ENCODE data around the gene TOP2B. TPM values are rescaled to one million over a fixed set of nuclear protein-coding genes. Genes with fewer than 3 reads are reported as not detected.

The TOP2B gene
- total RNA-seq, 1 experiment from 2014 or later = 106 TPM

DNA sequence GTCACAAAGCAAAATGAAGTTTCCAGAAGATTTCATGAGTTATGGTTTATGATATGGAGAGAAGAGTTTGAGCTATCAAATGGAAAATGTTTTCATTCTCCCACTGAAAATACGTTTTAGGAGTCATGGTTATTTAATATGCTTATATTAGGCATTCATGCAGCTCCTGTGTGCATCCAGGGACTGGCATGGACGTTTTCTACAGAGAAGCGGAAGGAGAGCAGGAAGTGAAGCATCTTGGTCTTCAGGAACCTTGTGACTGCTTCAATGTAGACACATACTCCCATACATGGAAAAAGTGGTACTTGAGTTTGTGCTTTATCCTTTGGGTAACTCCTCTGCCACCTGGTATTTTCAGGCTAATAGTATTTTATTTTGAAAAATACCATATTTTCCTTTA lies 43.3 kb upstream of the TOP2B start:
- TF ChIP-seq EZH2 (IDR thresholded peaks at IDR 0.05; ENCODE audit: low read depth) = no peak
- TF ChIP-seq, protein P1, sequence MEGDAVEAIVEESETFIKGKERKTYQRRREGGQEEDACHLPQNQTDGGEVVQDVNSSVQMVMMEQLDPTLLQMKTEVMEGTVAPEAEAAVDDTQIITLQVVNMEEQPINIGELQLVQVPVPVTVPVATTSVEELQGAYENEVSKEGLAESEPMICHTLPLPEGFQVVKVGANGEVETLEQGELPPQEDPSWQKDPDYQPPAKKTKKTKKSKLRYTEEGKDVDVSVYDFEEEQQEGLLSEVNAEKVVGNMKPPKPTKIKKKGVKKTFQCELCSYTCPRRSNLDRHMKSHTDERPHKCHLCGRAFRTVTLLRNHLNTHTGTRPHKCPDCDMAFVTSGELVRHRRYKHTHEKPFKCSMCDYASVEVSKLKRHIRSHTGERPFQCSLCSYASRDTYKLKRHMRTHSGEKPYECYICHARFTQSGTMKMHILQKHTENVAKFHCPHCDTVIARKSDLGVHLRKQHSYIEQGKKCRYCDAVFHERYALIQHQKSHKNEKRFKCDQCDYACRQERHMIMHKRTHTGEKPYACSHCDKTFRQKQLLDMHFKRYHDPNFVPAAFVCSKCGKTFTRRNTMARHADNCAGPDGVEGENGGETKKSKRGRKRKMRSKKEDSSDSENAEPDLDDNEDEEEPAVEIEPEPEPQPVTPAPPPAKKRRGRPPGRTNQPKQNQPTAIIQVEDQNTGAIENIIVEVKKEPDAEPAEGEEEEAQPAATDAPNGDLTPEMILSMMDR (conservative IDR thresholded peaks at IDR 0.05) = no peak
- H3K4me2 ChIP-seq = no peak overlapping the region
- H2AFZ ChIP-seq = no peak overlapping the region
- no peaks in the 10 kb centered on the region for H3K27me3 ChIP-seq (ENCODE audit: insufficient read depth, low read depth)
- DNase-seq = no peak
- H3K4me1 ChIP-seq (replicated peaks; ENCODE audit: insufficient read depth) = no peaks in the 10 kb centered on the region
- no peaks in the 10 kb centered on the region for H4K20me1 ChIP-seq (ENCODE audit: insufficient read depth)
- CTCF ChIA-PET = no interaction called here
- H3K4me3 ChIP-seq = no peak overlapping the region
- POLR2A ChIA-PET (ENCODE audit: unreplicated experiment) = no interaction called here
- H3K36me3 ChIP-seq (ENCODE audit: low read depth) = no peaks in the 10 kb centered on the region
- intact Hi-C loops (cut with micrococcal nuclease; ENCODE audit: unreplicated experiment) = no loop called here
- H3K27ac ChIP-seq = no peak overlapping the region
- no TSS peak for BruUV-seq (replicated peaks)
- H3K79me2 ChIP-seq (ENCODE audit: low read depth) = no peaks in the 10 kb centered on the region
- H3F3A ChIP-seq (ENCODE audit: insufficient read depth, low read depth) = no peaks in the 10 kb centered on the region
- no peaks in the 10 kb centered on the region for H3K9me3 ChIP-seq (ENCODE audit: insufficient read depth, low read depth)
- no peaks in the 10 kb centered on the region for H3K9me2 ChIP-seq (ENCODE audit: insufficient read depth)

DNA sequence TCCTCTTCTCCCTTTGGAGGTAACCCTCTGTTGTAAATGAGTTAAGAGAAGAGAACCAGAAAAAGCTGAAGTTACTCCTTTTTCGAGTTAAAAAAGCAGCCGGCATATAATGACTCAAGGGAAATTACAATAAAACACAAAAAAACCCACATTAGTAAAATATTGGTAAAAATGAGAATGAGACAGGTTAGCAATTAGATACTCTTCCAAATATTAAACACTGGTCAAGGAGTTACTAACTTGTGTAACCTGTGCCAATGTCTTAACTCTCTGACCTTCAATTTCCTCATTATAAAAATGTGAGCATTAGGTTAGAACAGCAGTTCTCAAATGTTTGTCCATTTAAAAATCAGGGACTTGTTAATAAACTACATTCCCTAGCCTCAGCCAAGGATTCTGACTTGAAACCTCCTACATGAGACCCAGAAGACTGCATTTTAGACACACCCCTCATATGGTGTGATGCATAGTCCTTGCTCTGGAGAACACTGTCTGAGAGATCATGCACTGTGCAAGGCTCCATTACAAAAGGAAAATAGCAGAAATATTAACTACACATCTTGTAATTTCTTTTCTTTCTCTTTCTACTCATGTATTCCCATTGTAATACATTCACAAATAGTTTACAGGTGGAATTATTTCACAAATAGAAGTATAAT lies 42.7 kb upstream of the TOP2B start:
- no peaks in the 10 kb centered on the region for H4K20me1 ChIP-seq (ENCODE audit: insufficient read depth)
- no peaks in the 10 kb centered on the region for H3K9me2 ChIP-seq (ENCODE audit: insufficient read depth)
- no peak overlapping the region for H3K27ac ChIP-seq
- no peak for DNase-seq
- no peaks in the 10 kb centered on the region for H3K79me2 ChIP-seq (ENCODE audit: low read depth)
- no peaks in the 10 kb centered on the region for H3K36me3 ChIP-seq (ENCODE audit: low read depth)
- H2AFZ ChIP-seq = no peak overlapping the region
- intact Hi-C loops (cut with micrococcal nuclease; ENCODE audit: unreplicated experiment) = no loop called here
- no peaks in the 10 kb centered on the region for H3K4me1 ChIP-seq (replicated peaks; ENCODE audit: insufficient read depth)
- CTCF ChIA-PET = no interaction called here
- POLR2A ChIA-PET (ENCODE audit: unreplicated experiment) = no interaction called here
- TF ChIP-seq, protein P1 (conservative IDR thresholded peaks at IDR 0.05) = no peak
- TF ChIP-seq EZH2 (IDR thresholded peaks at IDR 0.05; ENCODE audit: low read depth) = no peak
- no peaks in the 10 kb centered on the region for H3K27me3 ChIP-seq (ENCODE audit: insufficient read depth, low read depth)
- no peaks in the 10 kb centered on the region for H3K9me3 ChIP-seq (ENCODE audit: insufficient read depth, low read depth)
- no TSS peak for BruUV-seq (replicated peaks)
- H3F3A ChIP-seq (ENCODE audit: insufficient read depth, low read depth) = no peaks in the 10 kb centered on the region
- H3K4me3 ChIP-seq = no peak overlapping the region
- no peak overlapping the region for H3K4me2 ChIP-seq

DNA sequence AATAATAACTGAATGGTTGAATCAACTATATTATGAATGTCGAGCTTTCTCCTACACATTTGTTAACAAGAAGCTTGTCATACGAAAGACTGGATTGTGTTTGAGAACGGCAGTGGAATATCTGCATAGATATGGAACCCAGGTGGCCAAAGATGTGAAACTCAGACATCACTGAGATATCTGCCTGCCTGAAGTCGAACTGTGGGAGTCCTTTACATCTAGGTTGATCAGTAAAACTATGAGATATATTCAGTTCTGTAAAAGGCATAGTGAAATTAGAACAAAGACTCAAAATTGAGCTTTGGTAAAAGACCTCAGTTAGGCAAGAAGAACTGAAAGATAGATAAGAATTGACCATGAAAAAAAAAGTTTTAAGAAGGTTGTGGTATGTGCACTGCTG lies 41.5 kb upstream of the TOP2B start:
- no peaks in the 10 kb centered on the region for H3K36me3 ChIP-seq (ENCODE audit: low read depth)
- no peak overlapping the region for H3K27ac ChIP-seq
- H3K9me3 ChIP-seq (ENCODE audit: insufficient read depth, low read depth) = no peaks in the 10 kb centered on the region
- TF ChIP-seq EZH2 (IDR thresholded peaks at IDR 0.05; ENCODE audit: low read depth) = no peak
- TF ChIP-seq, protein P1 (conservative IDR thresholded peaks at IDR 0.05) = no peak
- no peaks in the 10 kb centered on the region for H4K20me1 ChIP-seq (ENCODE audit: insufficient read depth)
- no peaks in the 10 kb centered on the region for H3F3A ChIP-seq (ENCODE audit: insufficient read depth, low read depth)
- intact Hi-C loops (cut with micrococcal nuclease; ENCODE audit: unreplicated experiment) = no loop called here
- H3K4me3 ChIP-seq = no peak overlapping the region
- no TSS peak for BruUV-seq (replicated peaks)
- no peaks in the 10 kb centered on the region for H3K79me2 ChIP-seq (ENCODE audit: low read depth)
- no peaks in the 10 kb centered on the region for H3K9me2 ChIP-seq (ENCODE audit: insufficient read depth)
- H2AFZ ChIP-seq = no peak overlapping the region
- no peaks in the 10 kb centered on the region for H3K4me1 ChIP-seq (replicated peaks; ENCODE audit: insufficient read depth)
- H3K27me3 ChIP-seq (ENCODE audit: insufficient read depth, low read depth) = no peaks in the 10 kb centered on the region
- ChIA-PET CTCF (no interaction called here), POLR2A (ENCODE audit: unreplicated experiment) (no interaction called here)
- no peak overlapping the region for H3K4me2 ChIP-seq
- DNase-seq = no peak
